CD4-positive, alpha-beta memory T cell (primary cell): ENCODE measurements around the gene TGFB1. TPM values are rescaled to one million over a fixed set of nuclear protein-coding genes. Genes with fewer than 3 reads are reported as not detected.
"Not testable (repeated sequence)": the region's sequence is repeated elsewhere in the genome, so short reads cannot be mapped to it uniquely, and the experiment has no call there.

Source experiments
- CTCF ChIA-PET: fragments of 350-600 bp; sonication (Branson Sonifier 250); formaldehyde crosslinking; loops from one replicate; lab custom pipeline; 2021; ENCODE audit warnings: inconsistent platforms; ENCODE audit not compliant: partially characterized antibody; lab: Charles Lee
- POLR2A ChIA-PET: fragments of 350-600 bp; sonication (Branson Sonifier 250); formaldehyde crosslinking; loops from one replicate; lab custom pipeline; 2021; ENCODE audit not compliant: partially characterized antibody; lab: Charles Lee
- DNase-seq, 5 donors: peaks; one replicate each; pipeline versions ENCODE4 v3.0.0 to v3.0.0-alpha.2; 2020 to 2022; ENCODE audit warnings: mixed read lengths in 1 of 5
- H3K27ac ChIP-seq: one replicate; pipeline ENCODE4 v1.7.0; 2013; ENCODE audit warnings: low read depth, low read length
- H3K27me3 ChIP-seq: 2 replicates; pipeline ENCODE4 v1.7.0; 2013; ENCODE audit warnings: mild to moderate bottlenecking, low read length, moderate library complexity; ENCODE audit not compliant: insufficient read depth
- H3K36me3 ChIP-seq: 2 replicates; pipeline ENCODE4 v1.7.0; 2013; ENCODE audit warnings: mild to moderate bottlenecking, low read length, moderate library complexity; ENCODE audit not compliant: insufficient read depth
- H3K4me1 ChIP-seq: 2 replicates; pipeline ENCODE4 v1.7.0; 2013; ENCODE audit warnings: mild to moderate bottlenecking, low read length, moderate library complexity; ENCODE audit not compliant: insufficient read depth
- H3K4me3 ChIP-seq, 2 donors: one replicate each; pipeline ENCODE4 v1.7.0; 2013; ENCODE audit warnings: low read length in 2 of 2, mild to moderate bottlenecking in 1 of 2
- H3K9me3 ChIP-seq, 2 donors: one replicate each; pipeline ENCODE4 v1.7.0; 2013; ENCODE audit warnings: low read length in 2 of 2, control low read depth in 1 of 2; ENCODE audit not compliant: control insufficient read depth in 1 of 2
- H3K27ac Mint-ChIP-seq, 7 donors: one replicate each; pipeline ENCODE4 v1.8.0; 2020 to 2021; ENCODE audit warnings: mixed read lengths in 7 of 7, mild to moderate bottlenecking in 6 of 7, inconsistent platforms in 3 of 7, moderate library complexity in 3 of 7
- H3K27me3 Mint-ChIP-seq, 2 donors: one replicate each; pipeline ENCODE4 v1.8.0; 2020 to 2021; ENCODE audit warnings: mixed read lengths in 2 of 2
- H3K36me3 Mint-ChIP-seq, 2 donors: one replicate each; pipeline ENCODE4 v1.8.0; 2020 to 2021; ENCODE audit warnings: mixed read lengths in 2 of 2, inconsistent platforms in 1 of 2, mild to moderate bottlenecking in 1 of 2
- H3K4me1 Mint-ChIP-seq, 4 donors: one replicate each; pipeline ENCODE4 v1.8.0; 2020 to 2021; ENCODE audit warnings: mixed read lengths in 4 of 4, mild to moderate bottlenecking in 1 of 4
- H3K4me3 Mint-ChIP-seq, 8 donors: one replicate each; pipeline ENCODE4 v1.8.0; 2020 to 2021; ENCODE audit warnings: mixed read lengths in 8 of 8, mild to moderate bottlenecking in 7 of 8, moderate library complexity in 6 of 8, inconsistent platforms in 3 of 8
- H3K9me3 Mint-ChIP-seq, 8 donors: one replicate each; pipeline ENCODE4 v1.8.0; 2020 to 2021; ENCODE audit warnings: mixed read lengths in 8 of 8, mild to moderate bottlenecking in 5 of 8, inconsistent platforms in 3 of 8, moderate library complexity in 1 of 8
- intact Hi-C: fragments of 100-400 bp; cut with micrococcal nuclease; formaldehyde crosslinking; loops from one replicate; pipeline ENCODE4 v1.15.1; 2023
- polyA plus RNA-seq, 2 donors: library from polyadenylated mRNA; unstranded; fragments of 300-500 nt; fragmentation: Illumina TruSeq; gene quantifications; one replicate each; pipeline ENCODE4 v1.2.3, GENCODE V29; 2021
- total RNA-seq, 2 experiments: library from RNA; stranded (reverse); gene quantifications; one replicate each; pipeline ENCODE4 v1.2.3, GENCODE V29; 2021

TGFB1 gene
- total and polyA plus RNA-seq, 4 experiments from 2014 or later = 28.1 to 143 (median 110) TPM

GRCh38 chr19:41384351-41384750 is 30.6 kb upstream of the TGFB1 start:
- Mint-ChIP-seq H3K27me3 (no peaks in the 10 kb centered on the region), H3K27ac (peak overlapping the region in 2 of 7 donors; percentile 23 to 32), H3K36me3 (peaks cover 0 to 21% of the 10 kb centered on the region in 2 donors), H3K4me1 (peaks cover 0 to 4% (median 0%) of the 10 kb centered on the region in 4 donors), H3K4me3 (no peak overlapping the region), H3K9me3 (no peaks in the 10 kb centered on the region)
- Histone ChIP-seq H3K4me1 (no peaks in the 10 kb centered on the region), H3K4me3 (no peak overlapping the region), H3K27me3 (no peaks in the 10 kb centered on the region), H3K9me3 (no peaks in the 10 kb centered on the region), H3K27ac (no peak overlapping the region), H3K36me3 (peaks cover 10% of the 10 kb centered on the region)
- DNase-seq = no peak
- ChIA-PET CTCF (interaction anchor here (0.7 to 0.8 kb wide), 3 partner anchors 11 to 64 kb away, joined by 3 read pairs; partner anchors contain the start of gene DMAC2), POLR2A (interaction anchor here (1.0 kb wide), 1 partner anchor 9 kb away, joined by 3 read pairs; no protein-coding TSS in a partner anchor)
- intact Hi-C loops = no loop called here

GRCh38 chr19:41381536-41381935 is 27.8 kb upstream of the TGFB1 start:
- intact Hi-C loops, DNase-seq, H3K4me3 Mint-ChIP-seq, H3K27ac ChIP-seq, CTCF ChIA-PET, H3K4me1 ChIP-seq, H3K9me3 ChIP-seq, H3K36me3 ChIP-seq, H3K4me3 ChIP-seq, H3K27me3 Mint-ChIP-seq, H3K9me3 Mint-ChIP-seq, H3K27me3 ChIP-seq: not testable (repeated sequence)
- Mint-ChIP-seq H3K4me1 (peaks cover 5 to 13% (median 8%) of the 10 kb centered on the region in 4 donors), H3K27ac (peak overlapping the region in 1 of 7 donors; percentile 8), H3K36me3 (peaks cover 0 to 14% of the 10 kb centered on the region in 2 donors)
- POLR2A ChIA-PET = interaction anchor here (0.6 kb wide), 1 partner anchor 23 kb away, joined by 5 read pairs; no protein-coding TSS in a partner anchor

- peaks cover 0 to 3% of the 10 kb centered on the region in 2 donors for H3K36me3 Mint-ChIP-seq
- peaks cover 11 to 16% (median 12%) of the 10 kb centered on the region in 4 donors for H3K4me1 Mint-ChIP-seq
- Histone ChIP-seq H3K4me1 (peaks cover 7% of the 10 kb centered on the region), H3K4me3 (no peak overlapping the region), H3K9me3 (no peaks in the 10 kb centered on the region), H3K36me3 (peaks cover 3% of the 10 kb centered on the region), H3K27ac (no peak overlapping the region), H3K27me3 (no peaks in the 10 kb centered on the region)
- H3K4me3 Mint-ChIP-seq = no peak overlapping the region
- intact Hi-C loops = no loop called here
- peak overlapping the region in 2 of 7 donors; percentile 19 to 66 for H3K27ac Mint-ChIP-seq
- H3K27me3 Mint-ChIP-seq = no peaks in the 10 kb centered on the region
- no peaks in the 10 kb centered on the region for H3K9me3 Mint-ChIP-seq
- ChIA-PET CTCF (interaction anchor here (1.0 to 1.8 kb wide), 2 partner anchors 14 to 72 kb away, joined by 4 read pairs; partner anchors contain the start of gene B9D2), POLR2A (interaction anchor here (3.5 kb wide), 1 partner anchor 14 kb away, joined by 11 read pairs; the partner anchor contains the start of gene B9D2)
- no peak for DNase-seq
These were observed 24.4 kb upstream of the TGFB1 start for GRCh38 chr19:41377977-41378709.

- intact Hi-C loops = no loop called here
These were observed 23.3 kb upstream of the TGFB1 start for GRCh38 chr19:41376998-41377365.

GRCh38 chr19:41376241-41376997 is 22.7 kb upstream of the TGFB1 start, which contains the start of gene TMEM91:
TMEM91 (plus strand) TSS chr19:41376533; CDS start chr19:41378310, 1,777 bp downstream.
- Histone ChIP-seq H3K27ac (peak within 1 kb of the TSS; percentile 20), H3K4me3 (peak within 1 kb of the TSS; percentile 19 to 57), H3K36me3 (no peaks in the 10 kb centered on the region), H3K9me3 (no peaks in the 10 kb centered on the region), H3K4me1 (peaks cover 7% of the 10 kb centered on the region), H3K27me3 (no peaks in the 10 kb centered on the region)
- ChIA-PET POLR2A (interaction anchor here (1.0 to 3.5 kb wide), 6 partner anchors 12 to 76 kb away, joined by 3 to 11 read pairs (median 3); partner anchors contain the start of gene B9D2), CTCF (interaction anchor here (0.7 to 1.8 kb wide), 2 partner anchors 12 to 74 kb away, joined by 4 read pairs; partner anchors contain the start of gene B9D2)
- Mint-ChIP-seq H3K36me3 (no peaks in the 10 kb centered on the region), H3K4me3 (peak within 1 kb of the TSS; percentile 80 to 91 (median 86)), H3K27ac (peak within 1 kb of the TSS in 6 of 7 donors; percentile 70 to 95 (median 86)), H3K27me3 (no peaks in the 10 kb centered on the region), H3K4me1 (peaks cover 11 to 16% (median 12%) of the 10 kb centered on the region in 4 donors), H3K9me3 (no peaks in the 10 kb centered on the region)
- no peak for DNase-seq
- intact Hi-C loops = no loop called here

More at GRCh38 chr19:41376998-41377365, 23.3 kb upstream of the TGFB1 start:
- Mint-ChIP-seq H3K4me1 (peaks cover 11 to 16% (median 12%) of the 10 kb centered on the region in 4 donors), H3K36me3 (no peaks in the 10 kb centered on the region), H3K27ac (peak overlapping the region in 6 of 7 donors; percentile 70 to 95 (median 86)), H3K27me3 (no peaks in the 10 kb centered on the region), H3K4me3 (peak overlapping the region; percentile 80 to 91 (median 86)), H3K9me3 (no peaks in the 10 kb centered on the region)
- H3K36me3 ChIP-seq = no peaks in the 10 kb centered on the region
- H3K4me3 ChIP-seq = peak overlapping the region; percentile 19 to 57
- H3K9me3 ChIP-seq = no peaks in the 10 kb centered on the region
- no peak for DNase-seq
- peaks cover 7% of the 10 kb centered on the region for H3K4me1 ChIP-seq
- POLR2A ChIA-PET = interaction anchor here (1.0 to 3.5 kb wide), 5 partner anchors 13 to 76 kb away, joined by 3 to 11 read pairs (median 3); partner anchors contain the start of gene B9D2
- no peaks in the 10 kb centered on the region for H3K27me3 ChIP-seq
- peak overlapping the region; percentile 20 for H3K27ac ChIP-seq
- CTCF ChIA-PET = interaction anchor here (0.7 to 1.8 kb wide), 2 partner anchors 13 to 74 kb away, joined by 4 read pairs; partner anchors contain the start of gene B9D2

GRCh38 chr19:41373993-41374392 is 20.3 kb upstream of the TGFB1 start:
- Mint-ChIP-seq H3K36me3 (no peaks in the 10 kb centered on the region), H3K4me1 (peaks cover 11 to 16% (median 12%) of the 10 kb centered on the region in 4 donors), H3K27me3 (no peaks in the 10 kb centered on the region), H3K4me3 (no peak overlapping the region), H3K9me3 (no peaks in the 10 kb centered on the region), H3K27ac (no peak overlapping the region)
- peaks cover 7% of the 10 kb centered on the region for H3K4me1 ChIP-seq
- H3K4me3 ChIP-seq = no peak overlapping the region
- DNase-seq = no peak
- ChIA-PET POLR2A (no interaction called here), CTCF (no interaction called here)
- no peaks in the 10 kb centered on the region for H3K9me3 ChIP-seq
- H3K36me3 ChIP-seq = no peaks in the 10 kb centered on the region
- H3K27me3 ChIP-seq = no peaks in the 10 kb centered on the region
- no peak overlapping the region for H3K27ac ChIP-seq
- intact Hi-C loops = no loop called here
